ENCODE measurements around the gene NINJ2.

Gene NINJ2

DNA sequence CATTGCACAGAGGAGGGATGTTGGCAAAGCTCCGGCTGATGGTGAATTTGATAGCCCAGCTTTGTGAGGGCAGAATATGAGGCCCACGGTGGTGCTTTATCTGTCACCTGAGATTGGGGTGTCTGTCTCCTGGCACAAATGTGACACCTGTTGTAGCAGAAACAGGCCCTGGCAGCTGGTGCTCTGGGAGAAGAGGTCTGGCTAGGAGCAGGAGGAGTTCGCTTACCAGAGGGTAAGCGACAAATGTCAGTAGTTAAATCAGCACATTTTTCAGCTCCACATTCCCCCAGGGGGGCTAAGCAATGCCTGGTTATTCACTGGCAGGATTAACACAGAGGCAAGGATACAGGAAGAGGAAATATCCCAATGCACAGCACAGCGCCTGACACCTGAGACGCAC is 132.4 kb downstream of the NINJ2 start:
- H3K4me3 ChIP-seq (ENCODE audit: low read depth, low read length), result no peak overlapping the region
- no peak for DNase-seq (ENCODE audit: low read depth)
- TF ChIP-seq, protein P1, sequence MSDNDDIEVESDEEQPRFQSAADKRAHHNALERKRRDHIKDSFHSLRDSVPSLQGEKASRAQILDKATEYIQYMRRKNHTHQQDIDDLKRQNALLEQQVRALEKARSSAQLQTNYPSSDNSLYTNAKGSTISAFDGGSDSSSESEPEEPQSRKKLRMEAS (IDR thresholded peaks at IDR 0.05; ENCODE audit: low read depth, low read length), result no peak
- TF ChIP-seq MYC (IDR thresholded peaks at IDR 0.05; ENCODE audit: low read depth, low read length), result no peak
- no peak for TF ChIP-seq POLR2A (IDR thresholded peaks at IDR 0.05; ENCODE audit: extremely low read depth, insufficient read length)
- TF ChIP-seq, protein P2, sequence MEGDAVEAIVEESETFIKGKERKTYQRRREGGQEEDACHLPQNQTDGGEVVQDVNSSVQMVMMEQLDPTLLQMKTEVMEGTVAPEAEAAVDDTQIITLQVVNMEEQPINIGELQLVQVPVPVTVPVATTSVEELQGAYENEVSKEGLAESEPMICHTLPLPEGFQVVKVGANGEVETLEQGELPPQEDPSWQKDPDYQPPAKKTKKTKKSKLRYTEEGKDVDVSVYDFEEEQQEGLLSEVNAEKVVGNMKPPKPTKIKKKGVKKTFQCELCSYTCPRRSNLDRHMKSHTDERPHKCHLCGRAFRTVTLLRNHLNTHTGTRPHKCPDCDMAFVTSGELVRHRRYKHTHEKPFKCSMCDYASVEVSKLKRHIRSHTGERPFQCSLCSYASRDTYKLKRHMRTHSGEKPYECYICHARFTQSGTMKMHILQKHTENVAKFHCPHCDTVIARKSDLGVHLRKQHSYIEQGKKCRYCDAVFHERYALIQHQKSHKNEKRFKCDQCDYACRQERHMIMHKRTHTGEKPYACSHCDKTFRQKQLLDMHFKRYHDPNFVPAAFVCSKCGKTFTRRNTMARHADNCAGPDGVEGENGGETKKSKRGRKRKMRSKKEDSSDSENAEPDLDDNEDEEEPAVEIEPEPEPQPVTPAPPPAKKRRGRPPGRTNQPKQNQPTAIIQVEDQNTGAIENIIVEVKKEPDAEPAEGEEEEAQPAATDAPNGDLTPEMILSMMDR (IDR thresholded peaks at IDR 0.05; ENCODE audit: low read depth, low read length), result no peak

DNA sequence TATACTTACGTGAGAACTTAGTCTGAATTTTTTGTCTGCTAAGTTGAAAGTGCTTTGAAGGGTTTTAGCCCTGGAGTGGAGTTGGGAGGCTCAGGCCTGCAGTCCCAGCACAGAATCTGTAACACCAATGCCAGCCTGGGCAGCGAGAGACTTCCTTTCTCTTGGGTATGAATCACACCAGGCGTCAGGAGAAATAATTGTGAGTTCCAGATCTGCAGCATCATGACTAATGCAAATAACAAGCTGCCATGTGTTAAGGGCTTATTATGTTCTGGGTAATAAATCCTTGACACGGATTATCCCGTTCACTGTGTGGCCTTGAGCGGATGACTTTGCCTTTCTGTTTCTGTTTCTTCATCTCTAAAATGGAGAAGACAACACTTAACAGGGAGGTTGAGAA is 132.9 kb downstream of the NINJ2 start:
- no peak for DNase-seq (ENCODE audit: low read depth)

DNA sequence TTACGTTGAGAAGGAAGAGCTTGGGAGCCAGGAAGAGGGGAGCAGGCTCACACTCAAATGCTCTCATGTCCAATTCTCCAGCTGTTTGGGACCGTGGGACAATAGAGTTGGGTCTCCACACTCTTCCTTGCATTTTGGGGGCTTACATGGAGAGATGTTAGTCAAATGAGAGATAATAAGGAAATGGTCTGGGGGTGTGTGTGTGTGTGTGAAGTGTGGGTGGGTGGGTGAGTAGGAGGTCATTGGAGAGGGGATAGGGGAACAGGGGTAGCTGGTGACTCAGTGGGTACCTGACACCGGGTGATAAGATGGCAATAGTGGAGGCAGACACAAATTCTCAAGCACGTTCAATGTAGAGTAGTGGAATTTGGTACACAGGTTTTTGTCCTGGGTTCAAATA is 135.5 kb downstream of the NINJ2 start:
- DNase-seq (ENCODE audit: low read depth), result no peak
- TF ChIP-seq, protein P1 (IDR thresholded peaks at IDR 0.05; ENCODE audit: low read depth, low read length), result no peak

More for the DNA sequence above, 132.9 kb downstream of the NINJ2 start:
- TF ChIP-seq, protein P1 (IDR thresholded peaks at IDR 0.05; ENCODE audit: low read depth, low read length), result no peak
- TF ChIP-seq MYC (IDR thresholded peaks at IDR 0.05; ENCODE audit: low read depth, low read length) (no peak), POLR2A (IDR thresholded peaks at IDR 0.05; ENCODE audit: extremely low read depth, insufficient read length) (no peak)
- TF ChIP-seq, protein P2 (IDR thresholded peaks at IDR 0.05; ENCODE audit: low read depth, low read length), result no peak
- no peak overlapping the region for H3K4me3 ChIP-seq (ENCODE audit: low read depth, low read length)

DNA sequence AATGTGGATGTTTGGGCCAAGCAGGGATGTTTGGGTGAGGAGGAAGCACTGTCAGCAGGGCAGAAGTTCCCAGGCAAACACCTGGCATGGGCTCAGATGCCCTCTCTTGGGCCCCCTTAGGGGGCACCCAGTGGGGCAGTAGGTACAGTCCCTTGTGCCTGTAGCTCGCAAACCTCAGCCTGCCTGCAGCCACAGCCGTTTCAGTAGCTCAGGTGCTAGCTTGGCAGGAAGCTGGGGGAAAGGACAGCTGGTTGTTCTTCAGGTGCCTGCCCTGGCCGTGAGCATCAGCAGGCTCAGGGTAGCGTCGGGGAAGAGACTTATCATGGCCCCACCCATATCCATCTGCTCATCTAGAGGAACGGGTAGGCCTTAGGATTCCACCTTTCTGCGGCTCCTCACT is 136.0 kb downstream of the NINJ2 start:
- TF ChIP-seq POLR2A (IDR thresholded peaks at IDR 0.05; ENCODE audit: extremely low read depth, insufficient read length), result no peak
- TF ChIP-seq, protein P2 (IDR thresholded peaks at IDR 0.05; ENCODE audit: low read depth, low read length), result no peak
- no peak for TF ChIP-seq MYC (IDR thresholded peaks at IDR 0.05; ENCODE audit: low read depth, low read length)
- TF ChIP-seq, protein P1 (IDR thresholded peaks at IDR 0.05; ENCODE audit: low read depth, low read length), result no peak
- H3K4me3 ChIP-seq (ENCODE audit: low read depth, low read length), result no peak overlapping the region
- DNase-seq (ENCODE audit: low read depth), result no peak

More for the DNA sequence above, 135.5 kb downstream of the NINJ2 start:
- no peak overlapping the region for H3K4me3 ChIP-seq (ENCODE audit: low read depth, low read length)

DNA sequence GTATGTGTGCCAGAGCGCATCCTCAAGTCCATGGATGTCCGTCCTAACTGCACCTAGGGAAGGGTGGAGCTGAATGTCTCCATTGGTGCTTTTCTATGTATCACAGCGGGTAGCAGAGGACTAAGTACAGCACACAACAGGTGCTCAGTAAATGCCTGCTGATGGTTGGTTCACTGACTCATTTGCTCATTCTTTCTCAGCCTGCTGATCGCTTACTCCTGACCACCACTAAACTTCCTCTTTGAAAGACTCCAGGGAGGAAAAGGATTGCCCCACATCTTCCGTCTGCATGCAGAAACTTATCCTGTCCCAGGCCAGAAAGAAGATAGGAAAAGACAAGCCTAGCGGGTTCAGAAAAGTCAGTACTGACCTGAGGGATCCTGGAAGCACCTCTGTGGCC is 137.2 kb downstream of the NINJ2 start:
- TF ChIP-seq MYC (IDR thresholded peaks at IDR 0.05; ENCODE audit: low read depth, low read length), result 0 out of 2 replicates have a peak, but pooled peaks have one; percentile 17
- TF ChIP-seq, protein P1 (IDR thresholded peaks at IDR 0.05; ENCODE audit: low read depth, low read length), result peak; percentile 22; the same call in 1 of the 2 replicates
- TF ChIP-seq POLR2A (IDR thresholded peaks at IDR 0.05; ENCODE audit: extremely low read depth, insufficient read length), result no peak
- TF ChIP-seq, protein P2 (IDR thresholded peaks at IDR 0.05; ENCODE audit: low read depth, low read length), result no peak
- no peak overlapping the region for H3K4me3 ChIP-seq (ENCODE audit: low read depth, low read length)
- DNase-seq (ENCODE audit: low read depth), result peak; percentile 86

DNA sequence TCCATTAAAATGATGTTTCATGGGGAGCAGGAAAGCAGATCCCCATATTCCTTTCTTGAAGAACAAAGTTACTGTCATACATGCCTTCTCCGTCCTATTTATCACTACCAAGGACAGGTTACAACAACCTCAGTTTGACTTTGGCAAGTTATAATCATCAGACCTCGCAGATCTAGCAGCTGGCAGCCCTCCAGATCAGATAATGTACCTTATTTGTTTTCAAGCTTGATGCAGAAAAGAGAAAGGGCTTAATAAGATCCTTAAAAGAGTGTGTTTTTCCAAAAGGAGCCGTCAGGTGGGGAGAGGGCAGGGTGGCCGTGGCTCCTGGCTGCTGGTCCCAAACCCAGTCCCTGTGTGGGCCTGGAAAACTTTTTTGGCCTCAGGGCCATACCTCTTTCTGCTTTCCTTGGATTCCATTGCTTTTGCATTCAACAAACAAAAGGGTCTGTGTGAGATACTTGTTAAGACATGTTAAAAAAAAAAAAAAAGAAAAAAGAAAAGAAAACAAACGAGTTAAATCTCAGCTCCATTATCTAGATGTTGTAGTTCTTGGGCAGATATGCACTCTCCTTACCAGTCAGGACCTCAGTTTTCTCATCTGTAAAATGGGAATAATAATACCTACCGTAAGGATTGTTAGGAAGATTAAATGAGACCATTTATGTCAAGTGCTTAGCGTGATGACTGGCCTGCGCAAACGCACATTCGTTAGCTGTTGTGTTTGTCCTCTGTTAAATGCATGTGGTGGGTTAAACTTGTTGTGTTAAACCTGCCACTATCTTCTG is 138.9 kb downstream of the NINJ2 start:
- H3K4me3 ChIP-seq (ENCODE audit: low read depth, low read length), result no peak overlapping the region
- TF ChIP-seq MYC (IDR thresholded peaks at IDR 0.05; ENCODE audit: low read depth, low read length) (no peak), POLR2A (IDR thresholded peaks at IDR 0.05; ENCODE audit: extremely low read depth, insufficient read length) (no peak)
- TF ChIP-seq, protein P2 (IDR thresholded peaks at IDR 0.05; ENCODE audit: low read depth, low read length), result no peak
- TF ChIP-seq, protein P1 (IDR thresholded peaks at IDR 0.05; ENCODE audit: low read depth, low read length), result no peak
- DNase-seq (ENCODE audit: low read depth), result no peak
